H1 (cell line): ENCODE results near the gene TOMM7.
"Not testable (repeated sequence)": the region's sequence is repeated elsewhere in the genome, so short reads cannot be mapped to it uniquely, and the experiment has no call there.

Experiments
- CEBPB ChIP-seq: IDR thresholded peaks from 2 replicates; pipeline ENCODE4 v1.6.1; 2012; ENCODE audit warnings: low read depth, low read length
- CREB1 ChIP-seq: IDR thresholded peaks from 2 replicates; pipeline ENCODE4 v1.6.1; 2012; ENCODE audit warnings: inconsistent platforms
- JUN ChIP-seq: IDR thresholded peaks from 2 replicates; pipeline ENCODE4 v1.6.1; 2011; ENCODE audit warnings: low read depth, mild to moderate bottlenecking, improper control_type of control experiment, low read length
- POLR2A ChIP-seq, 2 experiments: IDR thresholded peaks; 1 replicate in 1 of 2; 2 replicates in 1 of 2; pipeline ENCODE4 v1.6.1; 2011; ENCODE audit warnings: low read depth in 2 of 2, low read length in 2 of 2, mild to moderate bottlenecking in 2 of 2; ENCODE audit errors: control extremely low read depth in 1 of 2
- RBBP5 ChIP-seq: IDR thresholded peaks from 2 replicates; pipeline ENCODE4 v1.7.1; 2012; ENCODE audit warnings: low read depth, mild to moderate bottlenecking, inconsistent platforms, low read length, moderate library complexity, borderline replicate concordance
- RFX5 ChIP-seq: IDR thresholded peaks from 2 replicates; pipeline ENCODE4 v1.6.1; 2011; ENCODE audit warnings: low read depth, low read length, improper control_type of control experiment, borderline replicate concordance
- SP1 ChIP-seq: IDR thresholded peaks from 2 replicates; pipeline ENCODE4 v1.6.1; 2011; ENCODE audit warnings: low read depth, low read length
- YY1 ChIP-seq: IDR thresholded peaks from 2 replicates; pipeline ENCODE4 v1.6.1; 2011; ENCODE audit warnings: low read depth, mild to moderate bottlenecking, low read length
- ZNF274 ChIP-seq: IDR thresholded peaks from 2 replicates; pipeline ENCODE4 v1.7.0; 2012; ENCODE audit warnings: low read length, borderline replicate concordance; ENCODE audit errors: extremely low read depth
- TF ChIP-seq, protein P1 (sequence below), 3 experiments: IDR thresholded peaks; 1 replicate in 2 of 3; 2 replicates in 1 of 3; pipeline versions ENCODE4 v1.5.1 to v1.6.1; 2011; ENCODE audit warnings: low read length in 3 of 3, mild to moderate bottlenecking in 3 of 3, inconsistent platforms in 2 of 3, low read depth in 1 of 3, moderate library complexity in 1 of 3; ENCODE audit not compliant: insufficient read depth in 1 of 3; ENCODE audit errors: control extremely low read depth in 1 of 3
- TF ChIP-seq, protein P2 (sequence below): IDR thresholded peaks from 2 replicates; pipeline ENCODE4 v1.6.1; 2012; ENCODE audit warnings: inconsistent platforms

DNA sequence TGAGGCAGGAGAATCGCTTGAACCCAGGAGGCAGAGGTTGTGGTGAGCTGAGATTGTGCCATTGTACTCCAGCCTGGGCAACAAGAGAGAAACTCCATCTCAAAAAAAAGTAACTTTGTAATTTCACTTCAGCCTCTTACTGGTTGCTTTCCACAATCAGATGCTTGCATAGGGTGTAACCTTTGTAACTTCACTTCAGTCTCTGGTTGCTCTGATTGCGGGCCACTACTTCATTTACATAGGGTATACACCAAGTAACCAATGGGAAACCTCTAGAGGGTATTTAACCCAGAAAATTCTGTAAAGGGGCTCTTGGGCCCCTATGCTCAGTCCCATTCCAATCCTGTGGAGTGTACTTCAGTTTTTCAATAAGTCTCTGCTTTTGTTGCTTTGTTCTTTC lies 13.9 kb upstream of the TOMM7 start:
- not testable (repeated sequence) for TF ChIP-seq CEBPB; POLR2A (IDR thresholded peaks at IDR 0.05; ENCODE audit: control extremely low read depth in 1 of 2, low read depth in 2 of 2, low read length in 2 of 2); ZNF274; JUN; CREB1; RFX5; SP1; YY1; RBBP5
- TF ChIP-seq, protein P1, sequence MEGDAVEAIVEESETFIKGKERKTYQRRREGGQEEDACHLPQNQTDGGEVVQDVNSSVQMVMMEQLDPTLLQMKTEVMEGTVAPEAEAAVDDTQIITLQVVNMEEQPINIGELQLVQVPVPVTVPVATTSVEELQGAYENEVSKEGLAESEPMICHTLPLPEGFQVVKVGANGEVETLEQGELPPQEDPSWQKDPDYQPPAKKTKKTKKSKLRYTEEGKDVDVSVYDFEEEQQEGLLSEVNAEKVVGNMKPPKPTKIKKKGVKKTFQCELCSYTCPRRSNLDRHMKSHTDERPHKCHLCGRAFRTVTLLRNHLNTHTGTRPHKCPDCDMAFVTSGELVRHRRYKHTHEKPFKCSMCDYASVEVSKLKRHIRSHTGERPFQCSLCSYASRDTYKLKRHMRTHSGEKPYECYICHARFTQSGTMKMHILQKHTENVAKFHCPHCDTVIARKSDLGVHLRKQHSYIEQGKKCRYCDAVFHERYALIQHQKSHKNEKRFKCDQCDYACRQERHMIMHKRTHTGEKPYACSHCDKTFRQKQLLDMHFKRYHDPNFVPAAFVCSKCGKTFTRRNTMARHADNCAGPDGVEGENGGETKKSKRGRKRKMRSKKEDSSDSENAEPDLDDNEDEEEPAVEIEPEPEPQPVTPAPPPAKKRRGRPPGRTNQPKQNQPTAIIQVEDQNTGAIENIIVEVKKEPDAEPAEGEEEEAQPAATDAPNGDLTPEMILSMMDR (IDR thresholded peaks at IDR 0.05; ENCODE audit: control extremely low read depth in 1 of 3, insufficient read depth in 1 of 3, low read depth in 1 of 3, low read length in 3 of 3): not testable (repeated sequence)
- TF ChIP-seq, protein P2, sequence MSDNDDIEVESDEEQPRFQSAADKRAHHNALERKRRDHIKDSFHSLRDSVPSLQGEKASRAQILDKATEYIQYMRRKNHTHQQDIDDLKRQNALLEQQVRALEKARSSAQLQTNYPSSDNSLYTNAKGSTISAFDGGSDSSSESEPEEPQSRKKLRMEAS: not testable (repeated sequence)
